HUES64 (cell line): Measurements from ENCODE around the gene KAZN.

Source experiments
- H3K27ac ChIP-seq: 2 replicates; pipeline ENCODE4 v1.7.0; 2013; ENCODE audit warnings: low read depth, low read length, inconsistent platforms
- H3K27me3 ChIP-seq: 2 replicates; pipeline ENCODE4 v1.6.1; 2013; ENCODE audit warnings: mild to moderate bottlenecking, low read length; ENCODE audit not compliant: insufficient read depth
- H3K36me3 ChIP-seq: 2 replicates; pipeline ENCODE4 v1.6.1; 2013; ENCODE audit warnings: mild to moderate bottlenecking, low read length; ENCODE audit not compliant: insufficient read depth
- H3K4me1 ChIP-seq: 2 replicates; pipeline ENCODE4 v1.6.1; 2013; ENCODE audit warnings: mild to moderate bottlenecking, low read length, moderate library complexity; ENCODE audit not compliant: insufficient read depth
- H3K4me3 ChIP-seq: 2 replicates; pipeline ENCODE4 v1.5.1; 2013; ENCODE audit warnings: mild to moderate bottlenecking, low read length, moderate library complexity
- H3K9ac ChIP-seq: 2 replicates; pipeline ENCODE4 v1.6.1; 2013; ENCODE audit warnings: mild to moderate bottlenecking, low read depth, low read length
- H3K9me3 ChIP-seq: 2 replicates; pipeline ENCODE4 v1.6.1; 2013; ENCODE audit warnings: low read depth, low read length; ENCODE audit not compliant: insufficient read depth
- WGBS: fragments of 150-250, 120-280 bp; methylation state at CpG from one replicate; pipeline ENCODE4 v1.1.7; 2013; ENCODE audit warnings: missing lambda C conversion rate; 5-methylcytosine and 5-hydroxymethylcytosine counted together

Gene KAZN

DNA sequence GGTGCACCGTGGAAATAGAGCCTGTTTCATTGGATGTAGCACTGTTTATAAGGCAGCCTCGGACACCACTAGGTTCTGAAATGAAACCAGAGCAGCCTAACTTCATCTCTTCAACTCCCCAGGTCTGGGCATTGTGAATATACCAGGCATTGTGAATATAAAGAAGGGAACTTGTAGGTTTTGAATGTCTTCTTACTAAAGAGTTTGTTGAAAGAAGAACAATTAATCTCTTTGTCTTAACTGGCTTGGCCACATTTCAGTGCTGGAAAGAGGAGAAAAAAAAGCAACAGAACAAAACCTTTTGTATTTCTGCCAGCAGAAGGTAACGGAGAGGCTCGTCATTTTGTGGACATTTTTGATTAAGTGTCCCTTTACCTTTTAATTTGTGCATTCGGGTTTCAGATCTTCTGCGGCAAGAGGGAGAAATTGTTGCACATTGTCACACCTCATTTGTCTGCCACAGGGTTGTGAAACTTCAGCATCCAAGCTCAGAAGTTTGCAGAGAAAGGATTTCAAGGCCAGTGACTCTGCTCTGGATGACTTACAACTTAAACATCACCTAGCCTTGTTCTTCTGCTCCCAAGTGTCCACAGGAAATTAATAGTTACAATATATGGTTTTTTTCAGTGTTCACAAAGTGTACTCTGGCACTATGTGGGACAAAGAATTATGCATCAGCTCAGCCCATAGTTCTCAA is 158.3 kb downstream of the KAZN start:
- no peaks in the 10 kb centered on the region for H3K36me3 ChIP-seq
- no peak overlapping the region for H3K9ac ChIP-seq
- WGBS, result 93% methylated on average over 6 of the region's 6 CpGs
- peaks cover 30% of the 10 kb centered on the region for H3K4me1 ChIP-seq
- no peaks in the 10 kb centered on the region for H3K27me3 ChIP-seq
- no peaks in the 10 kb centered on the region for H3K9me3 ChIP-seq
- no peak overlapping the region for H3K4me3 ChIP-seq
- no peak overlapping the region for H3K27ac ChIP-seq

DNA sequence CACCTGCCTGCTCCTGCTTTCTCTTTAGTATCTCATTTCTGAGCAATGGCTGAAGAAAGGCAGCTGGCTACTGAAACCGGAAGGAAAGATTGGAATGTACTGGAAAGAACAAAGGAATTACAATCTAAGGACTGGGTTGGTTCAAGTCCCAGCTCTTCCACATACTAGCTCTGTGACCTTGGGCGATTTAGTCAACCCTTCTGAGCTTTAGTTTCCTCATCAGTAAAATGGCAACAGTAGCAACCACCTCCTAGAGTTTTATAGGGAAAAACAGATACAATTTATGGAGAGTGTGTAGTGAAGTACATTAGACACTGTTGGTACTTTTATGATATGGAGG is 158.8 kb downstream of the KAZN start:
- WGBS, result 86% methylated on average over 2 of the region's 2 CpGs
- peaks cover 30% of the 10 kb centered on the region for H3K4me1 ChIP-seq
- H3K9ac ChIP-seq, result no peak overlapping the region
- H3K27ac ChIP-seq, result no peak overlapping the region
- H3K9me3 ChIP-seq, result no peaks in the 10 kb centered on the region
- H3K4me3 ChIP-seq, result no peak overlapping the region
- no peaks in the 10 kb centered on the region for H3K36me3 ChIP-seq
- H3K27me3 ChIP-seq, result no peaks in the 10 kb centered on the region

GRCh38 chr1:14759042-14759818 is 160.7 kb downstream of the KAZN start:
- Histone ChIP-seq H3K27me3 (no peaks in the 10 kb centered on the region), H3K4me1 (peaks cover 34% of the 10 kb centered on the region), H3K27ac (no peak overlapping the region), H3K4me3 (no peak overlapping the region), H3K9ac (no peak overlapping the region), H3K9me3 (no peaks in the 10 kb centered on the region), H3K36me3 (no peaks in the 10 kb centered on the region)
- 66% methylated on average over 14 of the region's 15 CpGs for WGBS

DNA sequence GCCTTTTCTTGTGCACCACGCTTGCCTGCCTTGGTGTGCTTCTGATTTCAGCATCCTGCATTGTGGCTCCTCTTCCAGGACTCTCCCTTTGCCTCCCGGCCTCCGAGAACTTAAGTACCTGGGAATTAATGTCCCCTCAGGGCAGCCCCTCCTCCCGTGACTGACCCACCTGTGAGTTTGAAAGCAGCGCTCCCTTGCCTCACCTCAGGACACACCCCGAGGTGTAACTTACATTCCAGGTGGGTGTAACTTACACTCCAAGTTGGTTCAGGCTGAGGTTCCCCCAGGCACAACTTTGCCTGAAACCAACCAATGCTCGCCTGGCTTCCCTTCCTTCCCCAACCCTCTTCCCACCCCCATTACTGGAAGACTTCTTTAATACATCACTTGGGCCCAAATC is 161.4 kb downstream of the KAZN start:
- Histone ChIP-seq H3K9ac (no peak overlapping the region), H3K36me3 (no peaks in the 10 kb centered on the region), H3K4me3 (no peak overlapping the region), H3K27me3 (no peaks in the 10 kb centered on the region), H3K9me3 (no peaks in the 10 kb centered on the region), H3K27ac (no peak overlapping the region), H3K4me1 (peaks cover 34% of the 10 kb centered on the region)
- WGBS, result 85% methylated on average over 7 of the region's 7 CpGs

- Histone ChIP-seq H3K9me3 (no peaks in the 10 kb centered on the region), H3K4me3 (no peak overlapping the region)
Observed at GRCh38 chr1:14760780-14761179, 162.3 kb downstream of the KAZN start.

DNA sequence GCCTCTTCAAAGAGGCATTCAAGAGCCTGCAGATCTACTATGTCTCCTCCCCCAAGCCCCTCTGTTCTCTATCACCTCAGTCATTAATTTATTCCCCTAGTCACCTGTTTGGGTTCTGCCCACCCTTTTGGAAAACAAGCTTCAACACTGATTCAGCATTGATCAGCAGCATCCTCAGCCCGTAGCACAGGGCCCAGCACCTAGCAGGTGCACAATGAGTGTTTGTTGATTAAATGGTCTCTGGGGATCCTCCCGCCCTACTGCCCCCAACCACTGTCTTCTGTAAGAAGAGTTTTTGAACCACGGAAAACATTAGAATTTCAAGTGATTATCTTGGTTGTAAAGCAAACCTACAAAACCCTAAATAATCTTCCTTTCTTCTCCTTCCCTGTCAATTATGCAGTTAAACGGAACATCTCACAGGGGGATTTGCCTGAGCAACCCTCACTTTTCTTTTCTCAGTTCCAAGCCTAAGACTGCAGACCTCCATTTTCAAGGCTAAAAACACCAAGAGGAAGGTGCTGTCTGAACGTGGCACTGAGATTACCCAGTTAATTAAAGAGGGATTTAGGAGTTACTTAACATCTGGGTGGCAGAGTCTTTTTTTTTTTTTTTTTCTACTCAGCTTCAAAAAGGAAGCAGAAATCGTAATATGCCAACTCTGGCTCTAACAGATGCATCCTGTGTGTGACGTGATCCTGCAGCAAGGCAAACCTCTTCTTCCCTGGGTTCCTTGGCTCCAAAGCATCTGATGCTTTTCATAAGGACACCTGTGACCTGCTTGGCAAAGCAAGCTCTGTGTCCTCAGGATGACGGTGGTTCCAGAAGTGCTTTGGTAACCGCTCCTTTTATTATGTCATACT is 163.0 kb downstream of the KAZN start:
- Histone ChIP-seq H3K4me1 (peaks cover 28% of the 10 kb centered on the region), H3K27ac (no peak overlapping the region), H3K9me3 (no peaks in the 10 kb centered on the region), H3K9ac (no peak overlapping the region), H3K36me3 (no peaks in the 10 kb centered on the region), H3K4me3 (no peak overlapping the region), H3K27me3 (no peaks in the 10 kb centered on the region)
- WGBS, result 85% methylated on average over 8 of the region's 9 CpGs

More at GRCh38 chr1:14760780-14761179, 162.3 kb downstream of the KAZN start:
- Histone ChIP-seq H3K27ac (no peak overlapping the region), H3K27me3 (no peaks in the 10 kb centered on the region), H3K4me1 (peaks cover 30% of the 10 kb centered on the region), H3K36me3 (no peaks in the 10 kb centered on the region), H3K9ac (no peak overlapping the region)
- whole genome bisulfite sequencing, result 88% methylated on average over 5 of the region's 5 CpGs

- no peak overlapping the region for H3K27ac ChIP-seq
- 76% methylated on average over 7 of the region's 7 CpGs for WGBS
Observed at GRCh38 chr1:14763977-14764376, 165.5 kb downstream of the KAZN start.

DNA sequence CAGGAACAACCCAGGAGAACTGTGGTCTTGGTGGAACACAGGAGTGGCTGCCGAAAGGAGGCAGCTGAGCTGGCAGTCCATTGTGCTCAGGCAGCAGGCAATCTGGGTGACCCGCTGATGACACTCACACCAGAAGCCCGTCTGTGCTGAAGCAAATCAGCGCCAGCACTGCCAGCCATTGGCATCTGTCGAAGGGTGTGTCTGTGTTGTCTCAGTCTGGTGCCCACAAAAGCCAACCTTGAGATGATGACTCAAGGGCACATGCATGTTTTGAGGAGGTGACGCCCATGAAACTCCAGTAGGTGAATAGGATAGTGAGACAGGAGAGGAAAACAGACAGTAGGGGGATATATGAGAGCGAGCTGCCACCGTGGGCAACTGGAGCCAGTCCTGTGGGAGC is 167.3 kb downstream of the KAZN start:
- Histone ChIP-seq H3K4me3 (no peak overlapping the region), H3K27me3 (no peaks in the 10 kb centered on the region), H3K4me1 (peaks cover 30% of the 10 kb centered on the region), H3K27ac (no peak overlapping the region), H3K9ac (no peak overlapping the region), H3K36me3 (no peaks in the 10 kb centered on the region), H3K9me3 (no peaks in the 10 kb centered on the region)
- WGBS, result 94% methylated on average over 8 of the region's 8 CpGs

More at GRCh38 chr1:14763977-14764376, 165.5 kb downstream of the KAZN start:
- Histone ChIP-seq H3K4me3 (no peak overlapping the region), H3K9ac (no peak overlapping the region), H3K9me3 (no peaks in the 10 kb centered on the region), H3K27me3 (no peaks in the 10 kb centered on the region), H3K36me3 (no peaks in the 10 kb centered on the region), H3K4me1 (peaks cover 40% of the 10 kb centered on the region)

- H3K27me3 ChIP-seq, result no peaks in the 10 kb centered on the region
- H3K27ac ChIP-seq, result peak overlapping the region; percentile 58; the same call in 1 of the 2 replicates
- 32% methylated on average over 5 of the region's 5 CpGs for WGBS
- no peak overlapping the region for H3K4me3 ChIP-seq
- no peaks in the 10 kb centered on the region for H3K36me3 ChIP-seq
- H3K4me1 ChIP-seq, result peaks cover 30% of the 10 kb centered on the region
- no peak overlapping the region for H3K9ac ChIP-seq
- no peaks in the 10 kb centered on the region for H3K9me3 ChIP-seq
Observed at GRCh38 chr1:14767075-14767474, 168.6 kb downstream of the KAZN start.

GRCh38 chr1:14768582-14769304 is 170.3 kb downstream of the KAZN start:
- 94% methylated on average over 6 of the region's 6 CpGs for WGBS

More at GRCh38 chr1:14768582-14769304, 170.3 kb downstream of the KAZN start:
- Histone ChIP-seq H3K27me3 (no peaks in the 10 kb centered on the region), H3K36me3 (no peaks in the 10 kb centered on the region), H3K4me1 (peaks cover 26% of the 10 kb centered on the region), H3K4me3 (no peak overlapping the region), H3K9me3 (no peaks in the 10 kb centered on the region), H3K27ac (no peak overlapping the region), H3K9ac (no peak overlapping the region)
